OCI-LY3 (cell line): ENCODE data around the gene GPR3.

ENCODE experiments used
- H2AFZ ChIP-seq: fragments of 200-600, 300-600 bp; shearing (Covaris generic); 2 replicates; pipeline ENCODE4 v1.6.0; 2014; ENCODE audit warnings: antibody characterized with exemption, low read depth, low read length
- H3K27ac ChIP-seq: fragments of 200-600, 300-600 bp; sonication (generic); 2 replicates; pipeline ENCODE4 v1.5.1; 2014; ENCODE audit warnings: mild to moderate bottlenecking, low read length, moderate library complexity, mixed read lengths
- H3K27me3 ChIP-seq: fragments of 200-600, 300-600 bp; sonication (generic); 2 replicates; pipeline ENCODE4 v1.6.1; 2014; ENCODE audit warnings: low read depth, low read length, mixed read lengths
- H3K36me3 ChIP-seq: fragments of 200-600, 300-600 bp; sonication (generic); replicated peaks from 2 replicates; pipeline ENCODE3; 2014; ENCODE audit warnings: low read depth, low read length, mixed read lengths
- H3K4me1 ChIP-seq: fragments of 300-600, 200-600 bp; sonication (generic); 2 replicates; pipeline ENCODE4 v1.6.1; 2014; ENCODE audit warnings: low read length, mixed read lengths
- H3K4me2 ChIP-seq: fragments of 200-600, 300-600 bp; sonication (generic); 2 replicates; pipeline ENCODE4 v1.6.1; 2014; ENCODE audit warnings: low read length, mixed read lengths
- H3K4me3 ChIP-seq: fragments of 300-600, 200-600 bp; sonication (generic); 2 replicates; pipeline ENCODE4 v1.5.1; 2014; ENCODE audit warnings: antibody characterized with exemption, mild to moderate bottlenecking, low read length, moderate library complexity
- H3K79me2 ChIP-seq: fragments of 300-600, 200-600 bp; shearing (Covaris generic); 2 replicates; pipeline ENCODE4 v1.6.1; 2014; ENCODE audit warnings: mild to moderate bottlenecking, low read length, mixed read lengths
- H3K9ac ChIP-seq: fragments of 300-600, 200-600 bp; shearing (Covaris generic); 2 replicates; pipeline ENCODE4 v1.6.0; 2014; ENCODE audit warnings: mild to moderate bottlenecking, low read length, moderate library complexity
- H3K9me3 ChIP-seq: fragments of 200-600, 300-600 bp; shearing (Covaris generic); 2 replicates; pipeline ENCODE4 v1.6.1; 2014; ENCODE audit warnings: low read length, mixed read lengths; ENCODE audit not compliant: insufficient read depth
- H4K20me1 ChIP-seq: fragments of 200-600, 300-600 bp; sonication (generic); 2 replicates; pipeline ENCODE4 v1.6.1; 2016; ENCODE audit warnings: low read length, mixed read lengths; ENCODE audit not compliant: insufficient read depth
- EZH2phosphoT487 ChIP-seq: fragments of 200-600 bp; shearing (Covaris generic); IDR thresholded peaks from 2 replicates; pipeline ENCODE4 v1.6.1; 2018; ENCODE audit warnings: antibody characterized with exemption, mixed run types, low read depth
- TF ChIP-seq, protein P1 (sequence below): fragments of 200-600, 300-600 bp; sonication (generic); IDR thresholded peaks from 2 replicates; pipeline ENCODE4 v1.5.1; 2014; ENCODE audit warnings: antibody characterized with exemption, low read length, low read depth

Gene GPR3

DNA sequence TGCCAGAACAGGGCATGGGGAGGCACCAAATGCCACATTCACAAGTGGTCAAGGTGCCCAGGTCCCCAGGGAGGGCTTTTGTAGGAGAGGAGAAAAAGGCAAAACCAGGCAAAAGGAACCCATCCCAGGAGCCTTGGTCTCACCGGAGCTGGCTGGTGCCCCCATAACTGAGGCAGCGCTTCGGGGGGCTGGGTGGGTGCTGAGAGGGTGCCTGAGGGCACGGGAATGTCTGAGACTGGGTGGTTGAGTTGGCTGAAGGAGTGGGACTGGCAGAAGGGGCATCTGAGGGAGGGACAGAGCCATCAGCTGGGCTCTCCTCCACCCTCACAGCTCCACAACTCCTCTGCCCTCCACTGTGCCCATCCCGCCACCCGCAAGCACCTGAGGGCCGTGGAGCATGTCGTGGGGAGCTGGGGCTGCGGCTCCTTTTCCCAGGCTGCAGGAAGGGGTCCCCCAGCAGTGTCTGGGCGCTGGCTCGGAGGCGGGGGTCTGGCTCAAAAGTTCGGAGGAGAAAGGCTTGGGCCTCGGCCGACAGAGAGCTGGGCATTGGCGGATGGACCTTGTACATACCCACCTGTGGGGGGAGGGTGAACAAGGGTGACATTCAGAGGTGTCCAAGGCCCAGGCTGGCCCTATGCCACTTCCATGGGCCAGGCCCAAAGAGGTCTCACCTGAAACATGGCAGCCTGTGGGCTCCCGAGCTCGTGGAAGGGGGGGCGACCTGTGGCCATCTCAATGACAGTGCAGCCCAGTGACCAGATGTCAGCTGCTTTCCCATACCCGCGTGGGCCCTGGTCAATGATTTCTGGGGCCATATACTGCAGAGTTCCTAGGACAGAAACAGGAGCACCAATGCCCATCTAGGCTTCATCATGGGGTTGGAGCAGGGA is 34.1 kb upstream of the GPR3 start:
- no peak overlapping the region for H3K9ac ChIP-seq
- H2AFZ ChIP-seq: no peak overlapping the region
- no peaks in the 10 kb centered on the region for H4K20me1 ChIP-seq
- no peaks in the 10 kb centered on the region for H3K79me2 ChIP-seq
- H3K27ac ChIP-seq: no peak overlapping the region
- peaks cover 21% of the 10 kb centered on the region for H3K4me1 ChIP-seq
- no peaks in the 10 kb centered on the region for H3K36me3 ChIP-seq
- H3K9me3 ChIP-seq: no peaks in the 10 kb centered on the region
- TF ChIP-seq, protein P1, sequence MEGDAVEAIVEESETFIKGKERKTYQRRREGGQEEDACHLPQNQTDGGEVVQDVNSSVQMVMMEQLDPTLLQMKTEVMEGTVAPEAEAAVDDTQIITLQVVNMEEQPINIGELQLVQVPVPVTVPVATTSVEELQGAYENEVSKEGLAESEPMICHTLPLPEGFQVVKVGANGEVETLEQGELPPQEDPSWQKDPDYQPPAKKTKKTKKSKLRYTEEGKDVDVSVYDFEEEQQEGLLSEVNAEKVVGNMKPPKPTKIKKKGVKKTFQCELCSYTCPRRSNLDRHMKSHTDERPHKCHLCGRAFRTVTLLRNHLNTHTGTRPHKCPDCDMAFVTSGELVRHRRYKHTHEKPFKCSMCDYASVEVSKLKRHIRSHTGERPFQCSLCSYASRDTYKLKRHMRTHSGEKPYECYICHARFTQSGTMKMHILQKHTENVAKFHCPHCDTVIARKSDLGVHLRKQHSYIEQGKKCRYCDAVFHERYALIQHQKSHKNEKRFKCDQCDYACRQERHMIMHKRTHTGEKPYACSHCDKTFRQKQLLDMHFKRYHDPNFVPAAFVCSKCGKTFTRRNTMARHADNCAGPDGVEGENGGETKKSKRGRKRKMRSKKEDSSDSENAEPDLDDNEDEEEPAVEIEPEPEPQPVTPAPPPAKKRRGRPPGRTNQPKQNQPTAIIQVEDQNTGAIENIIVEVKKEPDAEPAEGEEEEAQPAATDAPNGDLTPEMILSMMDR: no peak
- TF ChIP-seq EZH2phosphoT487: no peak
- peak overlapping the region; percentile 100 for H3K4me2 ChIP-seq
- peaks cover 6% of the 10 kb centered on the region; the same call in 1 of the 2 replicates for H3K27me3 ChIP-seq
- H3K4me3 ChIP-seq: peak overlapping the region; percentile 97; the same call in 1 of the 2 replicates

DNA sequence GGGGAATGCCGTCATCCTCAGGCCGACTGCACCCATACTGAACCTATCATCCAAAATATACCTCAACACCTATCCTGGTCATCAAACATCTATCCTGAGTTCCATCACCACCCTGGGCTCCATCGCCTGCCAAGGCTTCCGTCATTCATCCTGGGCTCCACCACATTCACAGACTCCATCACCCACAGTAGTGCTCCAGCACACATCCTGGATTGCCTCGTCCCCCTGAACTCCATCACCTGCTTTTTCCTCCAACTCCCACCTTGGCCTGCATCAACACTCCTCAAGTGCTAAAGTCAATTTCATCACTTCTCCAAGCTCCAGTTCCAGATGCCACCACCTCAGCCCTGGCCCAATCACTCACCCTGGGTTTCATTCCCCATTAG is 33.5 kb upstream of the GPR3 start:
- Histone ChIP-seq H3K4me2 (no peak overlapping the region), H3K36me3 (no peaks in the 10 kb centered on the region), H3K4me3 (no peak overlapping the region), H3K79me2 (no peaks in the 10 kb centered on the region), H3K4me1 (peaks cover 21% of the 10 kb centered on the region), H3K27ac (no peak overlapping the region), H3K9ac (no peak overlapping the region), H4K20me1 (no peaks in the 10 kb centered on the region), H3K9me3 (no peaks in the 10 kb centered on the region), H3K27me3 (peaks cover 6% of the 10 kb centered on the region; the same call in 1 of the 2 replicates), H2AFZ (no peak overlapping the region)
- TF ChIP-seq, protein P1: no peak
- TF ChIP-seq EZH2phosphoT487: no peak

DNA sequence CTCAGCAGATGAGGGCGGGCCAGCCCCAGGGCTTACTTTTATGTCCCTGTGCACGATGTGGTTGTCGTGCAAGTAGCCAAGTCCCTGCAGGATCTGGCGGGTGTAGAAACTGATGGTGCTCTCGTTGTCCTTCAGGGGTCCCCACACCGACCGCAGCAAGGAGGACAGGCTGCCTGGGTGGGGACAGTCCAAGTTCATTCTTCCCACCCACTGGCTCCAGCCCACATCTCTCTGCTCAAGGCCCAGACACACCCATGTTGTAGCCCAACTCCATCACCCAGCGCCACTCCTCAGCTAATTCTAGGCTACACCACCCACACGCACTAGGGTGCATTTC is 32.6 kb upstream of the GPR3 start:
- H3K27ac ChIP-seq: no peak overlapping the region
- H3K36me3 ChIP-seq: no peaks in the 10 kb centered on the region
- H3K4me3 ChIP-seq: peak overlapping the region; percentile 76
- H3K9me3 ChIP-seq: no peaks in the 10 kb centered on the region
- H3K4me1 ChIP-seq: peaks cover 23% of the 10 kb centered on the region
- H4K20me1 ChIP-seq: no peaks in the 10 kb centered on the region
- TF ChIP-seq EZH2phosphoT487: no peak
- TF ChIP-seq, protein P1: no peak
- H2AFZ ChIP-seq: no peak overlapping the region
- peak overlapping the region; percentile 49; the same call in 1 of the 2 replicates for H3K9ac ChIP-seq
- H3K27me3 ChIP-seq: peaks cover 6% of the 10 kb centered on the region; the same call in 1 of the 2 replicates
- peak overlapping the region; percentile 91 for H3K4me2 ChIP-seq
- H3K79me2 ChIP-seq: no peaks in the 10 kb centered on the region

DNA sequence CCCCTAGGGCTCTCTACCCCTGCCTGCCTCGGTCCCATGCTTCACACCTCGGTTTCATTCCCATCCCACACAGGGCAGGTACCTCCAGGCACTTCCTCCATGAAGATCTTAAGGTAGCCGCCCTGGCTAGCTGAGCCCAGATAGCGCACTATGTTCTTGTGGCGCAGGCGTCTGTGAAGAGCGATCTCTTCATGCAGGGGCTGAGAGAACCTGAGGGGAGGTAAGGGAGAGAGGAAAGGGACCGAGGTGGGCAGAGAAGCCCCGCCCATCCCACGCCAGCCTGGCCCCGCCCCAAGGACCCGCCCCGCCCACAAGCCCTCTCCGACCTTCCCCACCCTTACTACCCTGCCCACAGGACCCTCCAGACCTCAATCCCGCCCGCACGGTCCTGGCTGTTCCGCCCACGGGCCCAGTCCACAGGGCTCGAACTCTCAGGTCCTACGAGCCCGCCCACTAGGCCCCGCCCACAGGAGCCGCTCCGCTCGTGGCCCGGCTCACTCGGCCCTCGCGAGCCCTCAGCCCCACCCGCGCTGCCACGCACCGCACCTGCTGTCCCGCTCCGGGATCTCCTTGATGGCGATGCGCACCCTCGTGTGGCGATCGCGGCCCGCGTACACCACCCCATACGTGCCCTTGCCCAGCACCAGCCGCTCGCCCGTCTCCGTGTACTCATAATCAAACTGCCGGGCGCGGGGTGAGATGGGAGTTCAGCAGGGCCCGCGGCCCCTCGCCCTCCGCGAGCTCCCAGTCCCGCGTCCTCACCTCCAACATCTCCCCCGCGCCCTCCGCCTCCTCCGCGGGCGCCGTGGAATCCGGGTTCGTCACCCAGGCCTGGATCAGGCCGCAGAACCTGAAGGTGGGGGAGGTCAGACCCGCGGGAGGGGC is 32.0 kb upstream of the GPR3 start:
- Histone ChIP-seq H3K36me3 (no peaks in the 10 kb centered on the region), H3K27me3 (peaks cover 6% of the 10 kb centered on the region; the same call in 1 of the 2 replicates), H3K79me2 (no peaks in the 10 kb centered on the region), H3K27ac (no peak overlapping the region), H3K9me3 (no peaks in the 10 kb centered on the region), H2AFZ (no peak overlapping the region), H3K4me1 (peaks cover 29% of the 10 kb centered on the region), H4K20me1 (no peaks in the 10 kb centered on the region), H3K4me3 (peak overlapping the region; percentile 76), H3K9ac (peak overlapping the region; percentile 49; the same call in 1 of the 2 replicates), H3K4me2 (peak overlapping the region; percentile 91)
- TF ChIP-seq, protein P1: no peak
- TF ChIP-seq EZH2phosphoT487: no peak
